Measurements from ENCODE around the gene SPATA13. TPM values are rescaled to one million over a fixed set of nuclear protein-coding genes. Genes with fewer than 3 reads are reported as not detected.

Gene SPATA13
- total and polyA plus RNA-seq, 10 of the 15 experiments (the other 5 are each of a cell fraction or from before 2014, with no cell fraction given): 2.4 to 11.1 (median 10.2) TPM

DNA sequence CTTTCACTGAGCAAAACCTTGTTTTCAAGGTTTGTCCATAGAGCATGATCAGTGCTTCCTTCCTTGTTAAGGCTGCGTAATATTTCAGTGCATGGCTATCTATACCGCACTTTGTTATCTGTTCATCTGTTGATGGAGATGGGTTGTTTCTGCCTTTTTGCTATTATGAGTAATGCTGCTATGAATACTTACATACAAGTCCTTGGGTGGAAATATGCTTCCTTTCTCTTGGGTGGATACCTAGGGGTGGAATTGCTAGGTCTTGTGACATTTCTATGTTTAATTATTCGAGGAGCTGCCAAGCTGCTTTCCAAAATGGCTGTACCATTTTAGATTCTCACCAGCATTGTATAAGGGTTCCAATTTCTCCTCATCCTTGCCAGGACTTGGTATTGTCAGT, 70.9 kb downstream of the SPATA13 start:
- H4K20me1 ChIP-seq (ENCODE audit: control insufficient read depth, insufficient read depth): no peaks in the 10 kb centered on the region
- ChIA-PET CTCF (interaction anchor here (1.1 to 5.3 kb wide), 11 partner anchors 9 to 313 kb away, joined by 3 to 86 read pairs (median 4); no protein-coding TSS in a partner anchor), SMC1A (ENCODE audit: uncharacterized antibody, unreplicated experiment) (interaction anchor here (0.6 to 3.4 kb wide), 11 partner anchors 12 to 493 kb away, joined by 3 to 15 read pairs (median 4); no protein-coding TSS in a partner anchor), RAD21 (ENCODE audit: unreplicated experiment) (interaction anchor here (0.7 to 5.7 kb wide), 5 partner anchors 16 to 309 kb away, joined by 3 to 80 read pairs (median 4); no protein-coding TSS in a partner anchor), POLR2A (interaction anchor here (0.7 to 3.8 kb wide), 4 partner anchors 24 to 43 kb away, joined by 3 to 15 read pairs (median 4); no protein-coding TSS in a partner anchor)
- H3K79me2 ChIP-seq (ENCODE audit: control insufficient read depth, insufficient read depth, low read length): no peaks in the 10 kb centered on the region
- no peaks in the 10 kb centered on the region for H3K36me3 ChIP-seq (ENCODE audit: control insufficient read depth in 2 of 2, insufficient read depth in 2 of 2, low read length in 1 of 2)
- H3K27ac ChIP-seq (ENCODE audit: control insufficient read depth, insufficient read depth): no peak overlapping the region
- H2AFZ ChIP-seq (ENCODE audit: control insufficient read depth, low read depth, low read length): no peak overlapping the region
- WGBS (ENCODE audit: insufficient coverage, insufficient replicate concordance, low lambda C conversion rate, missing lambda C conversion rate): 88% methylated on average over 3 of the region's 3 CpGs
- TF ChIP-seq IRF5 (IDR thresholded peaks at IDR 0.05; ENCODE audit: borderline replicate concordance) (no peak), NFIC (IDR thresholded peaks at IDR 0.05; ENCODE audit: low read depth, low read length) (no peak), TAF1 (IDR thresholded peaks at IDR 0.05; ENCODE audit: borderline replicate concordance, low read depth, low read length) (no peak), HCFC1 (IDR thresholded peaks at IDR 0.05; ENCODE audit: low read length) (no peak)
- H3K27me3 ChIP-seq (replicated peaks in 1 of 2; ENCODE audit: control insufficient read depth in 2 of 2, insufficient read depth in 2 of 2, low read length in 1 of 2): no peaks in the 10 kb centered on the region
- intact Hi-C loops (cut with micrococcal nuclease; ENCODE audit: unreplicated experiment) (no loop called here), in situ Hi-C loops (cut with MboI) (loop anchor here (5.0 kb wide), 1 partner anchor 314 kb away; no protein-coding TSS in a partner anchor)
- no TSS peak for BruUV-seq (replicated peaks)
- no peaks in the 10 kb centered on the region for H3K9me3 ChIP-seq (replicated peaks; ENCODE audit: control insufficient read depth, insufficient read depth, low read length)
- H3K9ac ChIP-seq (ENCODE audit: control insufficient read depth, insufficient read depth, low read length): no peak overlapping the region
- H3K4me3 ChIP-seq: no peak overlapping the region
- no peak for DNase-seq (ENCODE audit: low read depth, low spot score)
- no peak for ATAC-seq
- peaks cover 4% of the 10 kb centered on the region; the same call in 1 of the 2 replicates for H3K4me1 ChIP-seq (ENCODE audit: control insufficient read depth, insufficient read depth, low read length)
- no peak for FAIRE-seq
- H3K4me2 ChIP-seq (ENCODE audit: control insufficient read depth, insufficient read depth): no peak overlapping the region

DNA sequence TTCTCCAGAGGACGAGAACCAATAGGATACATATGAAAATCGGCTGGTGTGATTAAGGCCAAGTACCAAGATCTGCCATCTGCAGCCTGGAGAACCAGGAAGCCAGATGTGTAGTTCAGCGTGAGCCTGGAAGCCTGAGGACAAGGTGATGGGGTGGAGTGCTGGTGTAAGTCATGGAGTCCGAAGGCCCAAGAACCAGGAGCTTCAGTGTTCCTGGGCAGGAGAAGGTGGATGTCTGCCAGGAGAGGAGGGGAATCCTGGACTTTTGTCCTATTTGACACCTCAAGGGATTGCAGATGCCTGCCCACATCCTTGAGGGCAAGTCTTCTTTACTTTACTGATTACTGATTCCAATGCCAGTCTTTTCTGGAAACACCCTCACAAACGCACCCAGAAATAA, 71.5 kb downstream of the SPATA13 start:
- FAIRE-seq (no peak), ATAC-seq (no peak), DNase-seq (ENCODE audit: low read depth, low spot score) (no peak)
- H2AFZ ChIP-seq (ENCODE audit: control insufficient read depth, low read depth, low read length): no peak overlapping the region
- CTCF ChIA-PET: interaction anchor here (1.1 to 1.8 kb wide), 5 partner anchors 8 to 310 kb away, joined by 3 to 6 read pairs (median 4); no protein-coding TSS in a partner anchor
- no peak overlapping the region for H3K4me3 ChIP-seq
- no peaks in the 10 kb centered on the region for H3K36me3 ChIP-seq (ENCODE audit: control insufficient read depth in 2 of 2, insufficient read depth in 2 of 2, low read length in 1 of 2)
- RAD21 ChIA-PET (ENCODE audit: unreplicated experiment): interaction anchor here (5.7 kb wide), 1 partner anchor 40 kb away, joined by 80 read pairs; no protein-coding TSS in a partner anchor
- intact Hi-C loops (cut with micrococcal nuclease; ENCODE audit: unreplicated experiment): no loop called here
- H3K4me1 ChIP-seq (ENCODE audit: control insufficient read depth, insufficient read depth, low read length): peaks cover 4% of the 10 kb centered on the region; the same call in 1 of the 2 replicates
- H3K9me3 ChIP-seq (replicated peaks; ENCODE audit: control insufficient read depth, insufficient read depth, low read length): no peaks in the 10 kb centered on the region
- in situ Hi-C loops (cut with MboI): loop anchor here (5.0 kb wide), 1 partner anchor 315 kb away; no protein-coding TSS in a partner anchor
- 51% methylated on average over 5 of the region's 5 CpGs for WGBS (ENCODE audit: insufficient coverage, insufficient replicate concordance, low lambda C conversion rate, missing lambda C conversion rate)
- SMC1A ChIA-PET (ENCODE audit: uncharacterized antibody, unreplicated experiment): interaction anchor here (0.6 to 1.9 kb wide), 4 partner anchors 12 to 211 kb away, joined by 3 to 8 read pairs (median 4); no protein-coding TSS in a partner anchor
- no peak overlapping the region for H3K9ac ChIP-seq (ENCODE audit: control insufficient read depth, insufficient read depth, low read length)
- H3K4me2 ChIP-seq (ENCODE audit: control insufficient read depth, insufficient read depth): no peak overlapping the region
- H3K79me2 ChIP-seq (ENCODE audit: control insufficient read depth, insufficient read depth, low read length): no peaks in the 10 kb centered on the region
- no peak overlapping the region for H3K27ac ChIP-seq (ENCODE audit: control insufficient read depth, insufficient read depth)
- no peaks in the 10 kb centered on the region for H3K27me3 ChIP-seq (replicated peaks in 1 of 2; ENCODE audit: control insufficient read depth in 2 of 2, insufficient read depth in 2 of 2, low read length in 1 of 2)
- no TSS peak for BruUV-seq (replicated peaks)
- POLR2A ChIA-PET: interaction anchor here (3.8 kb wide), 1 partner anchor 42 kb away, joined by 15 read pairs; no protein-coding TSS in a partner anchor
- no peaks in the 10 kb centered on the region for H4K20me1 ChIP-seq (ENCODE audit: control insufficient read depth, insufficient read depth)
- TF ChIP-seq ZNF24 (IDR thresholded peaks at IDR 0.05) (no peak), ZNF384 (IDR thresholded peaks at IDR 0.05; ENCODE audit: borderline replicate concordance, low read depth, low read length) (no peak), CEBPB (IDR thresholded peaks at IDR 0.05; ENCODE audit: borderline replicate concordance in 1 of 2, low read depth in 2 of 2, low read length in 2 of 2) (no peak), BHLHE40 (IDR thresholded peaks at IDR 0.05; ENCODE audit: borderline replicate concordance in 1 of 2, low read depth in 2 of 2, low read length in 1 of 2) (no peak), SP1 (IDR thresholded peaks at IDR 0.05; ENCODE audit: low read depth, low read length) (no peak), KDM1A (IDR thresholded peaks at IDR 0.05; ENCODE audit: borderline replicate concordance) (no peak), PAX8 (IDR thresholded peaks at IDR 0.05) (no peak), MTA2 (IDR thresholded peaks at IDR 0.05; ENCODE audit: low read depth) (no peak)
- TF ChIP-seq, protein P1, sequence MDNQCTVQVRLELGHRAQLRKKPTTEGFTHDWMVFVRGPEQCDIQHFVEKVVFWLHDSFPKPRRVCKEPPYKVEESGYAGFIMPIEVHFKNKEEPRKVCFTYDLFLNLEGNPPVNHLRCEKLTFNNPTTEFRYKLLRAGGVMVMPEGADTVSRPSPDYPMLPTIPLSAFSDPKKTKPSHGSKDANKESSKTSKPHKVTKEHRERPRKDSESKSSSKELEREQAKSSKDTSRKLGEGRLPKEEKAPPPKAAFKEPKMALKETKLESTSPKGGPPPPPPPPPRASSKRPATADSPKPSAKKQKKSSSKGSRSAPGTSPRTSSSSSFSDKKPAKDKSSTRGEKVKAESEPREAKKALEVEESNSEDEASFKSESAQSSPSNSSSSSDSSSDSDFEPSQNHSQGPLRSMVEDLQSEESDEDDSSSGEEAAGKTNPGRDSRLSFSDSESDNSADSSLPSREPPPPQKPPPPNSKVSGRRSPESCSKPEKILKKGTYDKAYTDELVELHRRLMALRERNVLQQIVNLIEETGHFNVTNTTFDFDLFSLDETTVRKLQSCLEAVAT (IDR thresholded peaks at IDR 0.05): no peak

All from GM12878 (cell line).